ENCODE results near the gene RIPOR2.
"Not testable (repeated sequence)": the region's sequence is repeated elsewhere in the genome, so short reads cannot be mapped to it uniquely, and the experiment has no call there.

The RIPOR2 gene

DNA sequence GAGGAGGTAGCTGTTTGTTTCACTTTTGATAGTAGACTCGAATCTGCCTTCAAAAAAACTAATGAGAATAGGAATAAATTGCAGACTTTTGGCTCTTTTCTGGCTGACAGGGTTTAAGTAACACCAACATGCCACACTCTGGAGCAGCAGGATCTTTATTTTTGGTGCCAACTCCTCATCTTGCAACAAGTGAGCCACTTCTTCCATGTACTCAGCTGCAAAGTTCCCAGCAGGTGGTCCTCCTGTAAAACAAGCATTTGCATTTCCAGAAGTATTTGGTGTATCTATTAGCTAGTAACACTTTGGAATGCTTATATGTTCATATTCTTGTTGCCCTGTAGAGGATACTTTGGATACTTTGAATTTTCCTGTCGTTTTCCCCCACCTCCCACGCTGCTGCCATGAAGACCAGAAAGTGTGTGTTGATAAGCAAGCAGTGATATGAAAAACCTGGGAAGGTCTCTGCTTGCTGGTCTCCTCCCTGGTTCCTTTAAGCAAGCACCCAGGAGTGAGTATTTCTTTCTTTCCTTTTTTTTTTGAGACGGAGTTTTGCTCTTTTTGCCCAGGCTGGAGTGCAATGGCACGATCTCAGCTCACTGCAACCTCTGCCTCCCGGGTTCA is 138.1 kb downstream of the RIPOR2 start:
- DNase-seq, result no peak

- no peak for DNase-seq
These were observed 139.0 kb downstream of the RIPOR2 start for GRCh38 chr6:24796616-24797290.

- no peak for DNase-seq
These were observed 140.7 kb downstream of the RIPOR2 start for GRCh38 chr6:24795106-24795505.

- DNase-seq, result no peak
These were observed 147.6 kb downstream of the RIPOR2 start for GRCh38 chr6:24788031-24788665.

DNA sequence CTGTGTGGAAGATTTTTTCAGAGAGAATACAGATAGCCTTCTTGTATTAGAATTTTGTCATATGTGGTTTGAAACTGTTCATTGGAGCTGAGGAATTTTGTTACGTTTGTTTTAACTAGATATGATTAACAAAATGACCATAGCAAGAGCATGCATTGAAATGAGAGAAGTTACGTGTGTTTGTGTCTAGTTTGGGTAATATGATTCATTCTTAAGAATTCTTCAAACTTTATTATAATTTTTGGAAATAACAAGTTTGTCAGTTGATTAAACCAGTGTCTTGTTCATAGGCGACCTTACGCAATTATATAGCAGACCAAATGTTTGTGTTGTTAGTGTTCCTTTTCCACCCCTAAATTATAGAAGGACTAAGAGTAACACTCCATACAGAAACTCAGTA is 155.6 kb downstream of the RIPOR2 start:
- no peak for DNase-seq

GRCh38 chr6:24779416-24780016 is 156.2 kb downstream of the RIPOR2 start:
- DNase-seq, result no peak

GRCh38 chr6:24778878-24779277 is 156.9 kb downstream of the RIPOR2 start:
- no peak for DNase-seq

- DNase-seq, result no peak
These were observed 157.6 kb downstream of the RIPOR2 start for GRCh38 chr6:24778121-24778520.

GRCh38 chr6:24777227-24777626 is 158.5 kb downstream of the RIPOR2 start:
- no peak for DNase-seq

- DNase-seq, result peak; percentile 50
These were observed 160.2 kb downstream of the RIPOR2 start for GRCh38 chr6:24775520-24776058.

- DNase-seq, result peak; percentile 100
These were observed 160.9 kb downstream of the RIPOR2 start, which contains the start of gene GMNN for GRCh38 chr6:24774696-24775519. GMNN (plus strand) TSS chr6:24774937; CDS start chr6:24777247, 2,310 bp downstream.

GRCh38 chr6:24768361-24768760 is 167.4 kb downstream of the RIPOR2 start:
- DNase-seq, result no peak

DNA sequence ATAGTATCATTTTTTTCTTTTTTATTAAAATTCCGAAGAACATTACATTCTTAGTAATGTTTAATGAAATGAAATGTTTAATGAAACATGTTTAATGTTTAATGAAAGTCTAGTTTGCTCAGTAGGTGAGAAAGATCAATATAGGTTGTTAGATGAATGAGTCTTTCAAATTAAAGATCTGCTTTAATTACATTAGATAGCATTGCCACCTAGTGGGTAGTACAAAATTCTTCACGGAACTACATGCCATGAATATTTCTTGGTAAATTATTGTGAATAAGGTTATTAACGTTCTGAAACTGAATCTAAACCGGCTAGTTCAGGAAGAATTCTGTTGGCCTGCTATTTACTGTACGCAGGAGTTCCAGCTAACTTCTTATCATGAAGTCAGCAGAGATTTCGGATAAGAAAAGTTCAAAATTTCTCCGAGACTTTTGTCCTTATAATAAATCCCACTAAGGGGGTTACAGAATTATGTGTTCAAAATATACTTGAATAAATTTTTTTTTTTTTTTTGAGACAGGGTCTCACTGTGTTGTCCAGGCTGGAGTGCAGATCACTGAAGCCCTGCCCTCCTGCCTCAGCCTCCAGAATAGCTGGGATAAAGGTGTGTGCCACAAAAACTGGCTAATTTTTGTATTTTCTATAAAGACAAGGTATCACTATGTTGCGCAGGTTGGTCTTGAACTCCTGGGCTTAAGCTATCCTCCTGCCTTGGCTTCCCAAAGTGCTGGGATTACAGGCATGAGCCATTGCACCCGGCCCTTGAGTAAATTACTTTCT is 168.9 kb downstream of the RIPOR2 start:
- DNase-seq, result no peak

DNA sequence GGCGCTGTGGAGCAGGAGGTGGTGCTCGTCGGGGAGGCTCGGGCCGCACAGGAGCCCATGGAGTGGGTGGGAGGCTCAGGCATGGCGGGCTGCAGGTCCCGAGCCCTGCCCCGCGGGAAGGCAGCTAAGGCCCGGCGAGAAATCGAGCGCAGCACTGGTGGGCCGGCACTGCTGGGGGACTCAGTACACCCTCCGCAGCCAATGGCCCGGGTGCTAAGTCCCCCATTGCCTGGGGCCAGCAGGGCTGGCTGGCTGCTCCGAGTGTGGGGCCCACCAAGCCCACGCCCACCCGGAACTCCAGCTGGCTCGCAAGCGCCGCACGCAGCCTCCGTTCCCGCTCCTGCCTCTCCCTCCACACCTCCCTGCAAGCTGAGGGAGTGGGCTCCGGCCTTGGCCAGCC is 169.8 kb downstream of the RIPOR2 start:
- not testable (repeated sequence) for DNase-seq

GRCh38 chr6:24764833-24765828 is 170.6 kb downstream of the RIPOR2 start:
- not testable (repeated sequence) for DNase-seq

- DNase-seq, result no peak
These were observed 172.2 kb downstream of the RIPOR2 start for GRCh38 chr6:24763578-24763977.

DNA sequence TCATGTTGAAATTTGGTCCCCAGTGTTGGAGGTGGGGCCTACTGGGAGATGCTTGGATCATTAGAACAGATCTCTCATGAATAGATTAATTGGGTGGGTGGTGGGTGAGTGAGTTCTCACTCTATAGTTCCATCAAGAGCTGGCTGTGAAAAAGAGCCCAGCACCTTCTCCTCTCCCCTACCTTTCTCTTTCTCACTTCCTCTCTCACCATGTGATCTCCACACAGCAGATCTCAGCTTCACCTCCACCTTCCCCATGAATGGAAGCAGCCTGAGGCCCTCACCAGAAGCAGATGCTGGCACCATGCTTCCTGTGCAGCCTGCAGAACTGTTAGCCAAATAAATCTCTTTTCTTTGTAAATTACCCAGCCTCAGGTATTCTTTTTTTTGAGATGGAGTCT is 173.9 kb downstream of the RIPOR2 start:
- DNase-seq, result no peak

DNA sequence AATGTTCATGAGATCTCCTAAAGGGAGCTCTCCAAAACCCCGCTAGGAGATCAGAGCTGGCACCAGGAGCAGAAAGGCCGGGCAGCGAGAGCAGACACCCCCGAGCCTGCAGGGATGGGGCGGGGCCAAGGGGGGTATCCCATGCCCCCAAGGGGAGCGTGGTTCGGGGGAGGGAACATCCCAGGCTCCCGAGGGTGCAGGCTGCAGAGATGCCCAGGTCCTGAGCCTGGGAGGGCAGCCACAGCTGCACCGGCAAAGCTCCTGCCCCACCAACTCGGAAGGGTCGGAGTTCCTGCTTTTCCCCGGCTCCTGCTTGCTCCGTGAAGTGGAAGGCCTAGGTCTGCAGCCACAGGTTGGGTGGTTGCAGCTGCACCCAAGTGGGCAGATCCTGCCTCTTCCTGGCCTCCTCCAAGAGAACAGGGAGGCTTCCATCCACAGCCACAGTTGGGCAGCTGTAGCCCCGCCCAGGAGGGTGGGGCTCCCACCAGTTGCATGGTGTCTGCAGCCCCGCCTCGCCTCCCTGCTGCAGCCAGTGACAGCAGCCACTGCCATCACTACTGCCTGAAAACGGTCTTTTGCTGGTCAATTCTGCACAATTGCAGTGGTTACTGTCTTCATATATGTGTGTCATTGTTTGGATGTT is 174.4 kb downstream of the RIPOR2 start:
- no peak for DNase-seq

DNA sequence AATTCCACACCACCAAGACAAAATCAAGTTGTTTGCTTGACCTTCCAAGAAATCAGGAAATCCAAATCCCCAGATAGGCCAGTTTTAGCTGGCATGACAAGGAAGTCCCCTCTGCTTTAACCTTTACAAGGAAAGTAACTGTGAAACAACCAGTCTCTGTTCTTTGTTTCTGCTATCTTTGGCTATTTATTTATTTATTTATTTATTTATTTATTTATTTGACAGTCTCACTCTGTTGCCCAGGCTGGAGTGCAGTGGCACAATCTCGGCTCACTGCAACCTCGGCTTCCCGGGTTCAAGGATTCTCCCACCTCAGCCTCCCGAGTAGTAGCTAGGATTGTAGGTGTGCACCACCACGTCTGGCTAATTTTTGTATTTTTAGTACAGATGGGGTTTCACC is 175.6 kb downstream of the RIPOR2 start:
- no peak for DNase-seq

DNA sequence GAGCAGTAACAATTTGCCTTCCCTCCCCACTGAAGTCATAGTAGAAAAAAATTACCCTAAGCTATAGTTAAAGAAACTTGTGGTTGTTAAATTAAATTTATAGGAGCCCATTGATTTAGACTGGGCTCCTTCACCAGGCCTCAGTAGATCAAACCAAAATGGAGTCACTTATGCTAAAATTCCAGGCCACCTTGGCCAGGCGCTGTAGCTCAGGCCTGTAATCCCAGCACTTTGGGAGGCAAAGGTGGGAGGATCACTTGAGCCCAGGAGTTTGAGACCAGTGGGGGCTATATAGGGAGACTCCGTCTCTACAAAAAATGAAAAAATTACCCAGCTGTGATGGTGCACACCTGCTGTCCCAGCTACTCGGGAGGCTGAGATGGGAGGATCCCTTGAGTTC is 176.0 kb downstream of the RIPOR2 start:
- DNase-seq, result no peak
